Fibroblast of skin of left quadriceps (primary cell): ENCODE results near the gene DPEP2.
"Not testable (repeated sequence)": the region's sequence is repeated elsewhere in the genome, so short reads cannot be mapped to it uniquely, and the experiment has no call there.

Experiments
- DNase-seq, 2 experiments: peaks; one replicate each; pipeline ENCODE4 v3.0.0-alpha.2; 2013; ENCODE audit warnings: low read depth in 2 of 2

DPEP2 gene

GRCh38 chr16:67953641-67954375 is 45.5 kb downstream of the DPEP2 start:
- no peak for DNase-seq

DNA sequence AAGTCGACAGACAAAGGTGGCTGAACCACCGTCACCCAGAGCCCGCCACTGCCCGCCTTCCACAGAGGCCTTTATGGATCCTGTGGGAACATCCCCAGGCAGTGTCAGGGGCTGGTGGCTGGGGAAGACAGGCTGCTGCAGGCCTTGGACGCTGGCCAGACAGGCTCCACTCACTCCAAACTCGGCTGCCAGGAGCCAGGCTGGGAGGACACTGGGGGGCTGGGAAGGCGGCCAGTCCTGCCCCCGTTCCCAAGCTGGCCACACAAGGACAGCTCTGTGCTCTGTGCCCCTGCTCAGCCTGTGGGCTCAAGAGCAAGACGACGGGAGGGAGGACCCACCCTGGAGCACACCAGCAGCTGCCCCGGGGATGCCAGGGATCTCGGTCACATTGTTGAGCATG is 47.8 kb downstream of the DPEP2 start:
- no peak for DNase-seq

DNA sequence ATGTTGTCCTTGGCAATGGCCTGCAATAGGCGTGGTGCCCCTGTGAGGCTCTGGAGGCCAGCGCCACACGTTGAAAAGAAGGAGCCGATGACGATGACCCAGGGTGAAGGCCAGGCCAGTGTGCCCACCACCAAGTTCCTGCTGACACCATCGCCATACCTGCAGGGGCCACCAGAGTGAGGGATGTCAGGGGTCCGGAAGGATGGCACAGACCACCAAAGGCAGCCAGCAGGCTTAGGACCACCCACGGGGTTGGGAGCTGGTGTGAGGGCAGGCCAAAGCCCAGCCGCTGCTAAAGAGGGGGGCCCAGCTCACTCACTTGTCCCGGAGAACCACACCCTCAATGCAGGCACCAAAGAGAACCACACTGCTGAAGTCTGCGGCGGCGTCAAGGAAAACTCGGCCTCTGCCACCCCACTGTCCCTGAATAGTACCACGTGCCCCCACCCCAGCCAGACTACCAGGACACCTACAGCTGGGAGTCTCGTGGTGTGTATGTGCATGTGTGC is 48.9 kb downstream of the DPEP2 start:
- no peak for DNase-seq

- DNase-seq, result no peak
These were observed 49.6 kb downstream of the DPEP2 start for GRCh38 chr16:67949645-67950044.

DNA sequence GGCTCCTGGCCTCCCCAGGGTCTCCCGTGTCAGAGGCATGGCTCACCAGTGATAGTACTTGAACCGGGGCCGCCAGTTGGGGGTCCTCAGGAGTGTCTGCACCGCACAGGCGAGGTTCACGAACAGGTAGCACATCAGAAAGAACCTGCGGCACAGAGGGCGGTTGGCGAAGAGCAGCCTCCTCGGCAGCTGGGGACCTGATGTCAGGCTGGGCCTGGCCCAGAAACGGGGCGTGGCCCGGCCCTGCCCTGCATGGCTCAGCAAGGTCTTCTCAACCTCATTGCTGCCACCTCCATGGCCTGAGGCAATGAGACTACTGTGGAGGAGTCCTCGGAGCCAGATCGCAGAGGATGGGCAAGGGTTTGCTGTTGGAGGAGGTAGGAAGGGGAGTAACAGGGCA is 51.3 kb downstream of the DPEP2 start:
- no peak for DNase-seq

GRCh38 chr16:67946966-67947558 is 52.2 kb downstream of the DPEP2 start:
- DNase-seq, result no peak

GRCh38 chr16:67946128-67946569 is 53.1 kb downstream of the DPEP2 start:
- no peak for DNase-seq

DNA sequence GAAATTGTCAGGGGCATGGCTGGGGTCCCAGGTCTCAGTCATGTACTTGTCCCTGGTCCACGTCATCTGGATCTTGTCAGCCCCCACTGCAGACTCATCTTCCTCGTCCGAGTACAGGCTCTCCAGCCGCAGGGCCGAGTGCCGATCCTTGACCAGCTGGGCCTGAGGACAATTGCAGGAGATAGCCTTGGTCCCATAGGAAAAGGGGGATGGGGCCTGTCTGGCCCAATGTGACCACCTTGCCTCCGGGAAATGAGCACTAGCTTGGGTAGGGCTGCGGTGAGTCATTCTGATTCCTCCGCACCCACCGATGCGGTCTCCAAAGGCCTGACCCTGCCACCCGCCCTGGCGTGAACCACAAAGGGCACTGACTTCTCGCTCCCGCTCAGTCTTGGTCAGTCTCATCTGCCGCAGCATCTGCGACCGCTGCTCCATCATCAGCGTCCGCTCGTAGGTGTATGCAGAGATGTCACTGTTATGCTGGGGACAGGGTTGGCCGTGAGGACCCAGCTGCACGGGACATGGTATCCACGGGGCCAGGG is 53.8 kb downstream of the DPEP2 start:
- DNase-seq, result no peak

- DNase-seq, result no peak
These were observed 54.4 kb downstream of the DPEP2 start for GRCh38 chr16:67944690-67945391.

DNA sequence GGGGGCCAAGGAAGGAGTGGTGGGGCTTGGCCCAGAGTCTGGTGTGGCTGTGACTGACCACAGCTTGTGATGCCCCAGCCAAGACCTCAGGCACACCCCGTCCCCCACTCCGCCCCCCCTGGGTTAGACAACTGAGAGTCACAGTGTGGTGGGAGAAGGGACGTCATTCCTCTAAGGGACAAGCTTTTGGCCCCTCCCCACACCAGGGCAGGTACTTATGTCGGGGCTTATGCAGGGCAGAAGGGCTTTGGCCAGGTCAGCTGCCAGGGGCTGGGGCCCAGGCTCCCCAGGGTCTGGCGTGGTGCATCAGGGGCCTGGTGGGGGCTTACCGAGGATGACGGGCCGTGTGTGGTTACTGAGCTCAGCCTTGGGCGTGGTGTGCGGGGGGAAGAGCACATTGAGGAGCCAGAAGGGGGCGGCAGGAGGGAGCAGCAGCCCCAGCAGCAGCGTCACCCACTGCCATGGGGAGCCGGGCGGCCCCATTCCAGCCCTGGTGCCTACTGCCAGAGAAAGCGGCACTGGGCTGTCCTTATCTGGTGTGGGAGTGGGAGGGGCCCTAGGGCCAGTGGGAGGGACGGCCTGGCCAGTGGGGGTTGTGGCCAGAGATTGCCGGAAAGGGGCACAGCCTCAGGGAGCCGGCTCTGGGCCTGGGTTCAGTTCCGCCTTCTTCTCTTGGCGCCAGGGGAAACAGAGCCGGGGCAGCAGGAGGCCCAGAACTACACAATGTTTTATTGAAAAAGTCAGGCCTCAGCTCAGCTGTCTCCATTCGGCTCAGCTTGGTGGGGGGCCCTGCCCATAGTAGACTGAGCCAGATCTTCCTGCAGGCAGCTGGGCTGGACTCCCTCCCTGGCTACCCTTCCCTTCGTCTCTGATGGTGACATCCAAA is 55.4 kb downstream of the DPEP2 start, which contains the start of gene LCAT:
Gene LCAT (minus strand): TSS at position 502 of the 886 bp plus-strand sequence. CDS start 19 bp downstream, at position 483.
- no peak for DNase-seq

DNA sequence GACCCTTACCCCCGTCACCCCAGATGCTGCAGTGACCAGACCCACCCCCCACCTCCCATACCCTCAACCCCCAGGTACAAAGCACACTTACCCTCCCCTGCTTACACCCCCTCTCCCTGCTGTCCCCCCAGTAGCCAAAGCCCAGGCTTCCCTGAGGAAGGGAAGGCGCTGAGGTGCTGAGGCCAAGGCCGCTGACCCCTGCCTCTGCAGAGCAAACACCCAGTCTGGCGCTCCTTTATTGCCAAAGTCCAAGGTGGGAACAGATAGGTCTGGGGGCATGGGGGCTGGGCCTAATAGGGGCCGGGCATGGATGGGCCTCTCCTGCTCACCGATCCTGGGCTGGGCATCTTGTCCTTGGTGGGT is 56.0 kb downstream of the DPEP2 start:
- DNase-seq, result no peak

GRCh38 chr16:67942510-67943255 is 56.6 kb downstream of the DPEP2 start:
- DNase-seq, result no peak

- DNase-seq, result no peak
These were observed 57.1 kb downstream of the DPEP2 start for GRCh38 chr16:67942200-67942509.

GRCh38 chr16:67941469-67942199 is 57.6 kb downstream of the DPEP2 start:
- DNase-seq, result no peak

GRCh38 chr16:67940446-67941089 is 58.7 kb downstream of the DPEP2 start:
- no peak for DNase-seq

- DNase-seq, result no peak
These were observed 59.5 kb downstream of the DPEP2 start for GRCh38 chr16:67939507-67940445.

DNA sequence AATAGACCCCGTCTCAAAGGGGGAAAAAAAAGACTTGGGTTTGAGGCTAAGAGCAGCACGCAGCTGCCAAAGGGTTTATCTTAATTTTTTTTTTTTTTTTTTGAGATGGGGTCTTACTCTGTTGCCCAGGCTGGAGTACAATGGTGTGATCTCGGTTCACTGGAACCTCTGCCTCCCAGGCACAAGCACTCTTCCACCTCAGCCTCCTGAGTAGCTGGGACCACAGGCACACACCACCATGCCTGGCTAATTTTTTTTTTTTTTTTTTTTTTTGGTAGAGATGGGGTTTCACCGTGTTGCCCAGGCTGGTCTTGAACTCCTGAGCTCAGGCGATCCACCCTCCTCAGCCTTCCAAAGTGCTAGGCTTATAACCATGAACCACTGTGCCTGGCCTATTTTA is 61.6 kb downstream of the DPEP2 start:
- not testable (repeated sequence) for DNase-seq
